ENCODE measurements around the gene PRAMEF12.

PRAMEF12 gene

DNA sequence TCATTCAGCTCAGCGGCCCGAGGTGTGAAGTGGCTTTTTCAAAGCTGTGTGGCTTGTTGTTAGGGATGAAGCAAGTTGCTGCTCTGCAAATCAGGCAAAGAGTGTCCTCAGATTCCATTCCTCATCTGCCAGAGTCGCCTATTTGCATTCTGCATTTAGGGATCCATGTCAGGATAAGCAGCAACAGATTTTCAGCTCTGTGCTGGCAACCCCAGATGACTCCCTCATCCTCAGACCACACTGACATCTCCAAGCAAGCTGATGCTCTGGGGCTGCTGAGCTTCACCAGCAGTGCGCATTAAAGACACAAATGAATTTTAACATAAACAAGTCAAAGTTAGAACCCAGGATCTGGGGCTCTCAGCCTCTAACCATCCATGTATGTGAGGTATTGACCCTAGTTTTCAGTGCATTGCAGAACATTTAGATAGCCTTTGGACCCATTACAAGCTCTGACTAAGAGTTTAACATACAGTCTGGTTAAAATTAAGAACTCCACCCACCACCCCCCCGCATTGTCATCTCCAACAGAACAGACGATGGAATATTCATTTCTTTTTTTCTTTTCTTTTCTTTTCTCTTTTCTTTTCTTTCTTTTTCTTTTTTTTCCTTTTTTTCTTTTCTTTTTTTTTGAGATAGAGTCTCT lies 16.6 kb upstream of the PRAMEF12 start:
- TF ChIP-seq, protein P1, sequence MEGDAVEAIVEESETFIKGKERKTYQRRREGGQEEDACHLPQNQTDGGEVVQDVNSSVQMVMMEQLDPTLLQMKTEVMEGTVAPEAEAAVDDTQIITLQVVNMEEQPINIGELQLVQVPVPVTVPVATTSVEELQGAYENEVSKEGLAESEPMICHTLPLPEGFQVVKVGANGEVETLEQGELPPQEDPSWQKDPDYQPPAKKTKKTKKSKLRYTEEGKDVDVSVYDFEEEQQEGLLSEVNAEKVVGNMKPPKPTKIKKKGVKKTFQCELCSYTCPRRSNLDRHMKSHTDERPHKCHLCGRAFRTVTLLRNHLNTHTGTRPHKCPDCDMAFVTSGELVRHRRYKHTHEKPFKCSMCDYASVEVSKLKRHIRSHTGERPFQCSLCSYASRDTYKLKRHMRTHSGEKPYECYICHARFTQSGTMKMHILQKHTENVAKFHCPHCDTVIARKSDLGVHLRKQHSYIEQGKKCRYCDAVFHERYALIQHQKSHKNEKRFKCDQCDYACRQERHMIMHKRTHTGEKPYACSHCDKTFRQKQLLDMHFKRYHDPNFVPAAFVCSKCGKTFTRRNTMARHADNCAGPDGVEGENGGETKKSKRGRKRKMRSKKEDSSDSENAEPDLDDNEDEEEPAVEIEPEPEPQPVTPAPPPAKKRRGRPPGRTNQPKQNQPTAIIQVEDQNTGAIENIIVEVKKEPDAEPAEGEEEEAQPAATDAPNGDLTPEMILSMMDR (IDR thresholded peaks at IDR 0.05; ENCODE audit: borderline replicate concordance, control extremely low read depth, extremely low read depth, insufficient read depth, missing control alignments), result no peak
- in situ Hi-C loops (cut with MboI; ENCODE audit: low sequenced_read_pairs, unreplicated experiment), result no loop called here
- no peak for DNase-seq (ENCODE audit: low spot score)

DNA sequence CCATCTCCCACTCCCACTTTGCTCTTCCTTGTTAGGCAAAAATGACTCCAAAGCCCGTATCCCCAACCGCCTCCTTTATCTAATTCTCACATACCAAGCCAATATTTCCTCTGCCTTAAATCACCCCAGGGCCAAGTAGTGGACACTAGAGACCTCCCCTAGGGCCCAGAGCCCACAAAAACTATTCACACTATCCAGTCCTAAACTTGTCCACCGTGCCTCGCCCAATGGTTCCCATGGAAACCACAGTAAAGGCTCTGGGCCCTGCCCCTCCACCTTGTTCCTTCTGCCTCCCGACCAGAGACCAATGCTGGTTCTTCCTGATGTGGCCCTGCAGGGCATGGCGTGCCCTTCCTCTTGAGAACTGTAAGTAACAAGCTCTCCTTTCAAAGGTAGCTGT lies 15.7 kb upstream of the PRAMEF12 start:
- in situ Hi-C loops (cut with MboI; ENCODE audit: low sequenced_read_pairs, unreplicated experiment), result no loop called here
- TF ChIP-seq, protein P1 (IDR thresholded peaks at IDR 0.05; ENCODE audit: borderline replicate concordance, control extremely low read depth, extremely low read depth, insufficient read depth, missing control alignments), result no peak

DNA sequence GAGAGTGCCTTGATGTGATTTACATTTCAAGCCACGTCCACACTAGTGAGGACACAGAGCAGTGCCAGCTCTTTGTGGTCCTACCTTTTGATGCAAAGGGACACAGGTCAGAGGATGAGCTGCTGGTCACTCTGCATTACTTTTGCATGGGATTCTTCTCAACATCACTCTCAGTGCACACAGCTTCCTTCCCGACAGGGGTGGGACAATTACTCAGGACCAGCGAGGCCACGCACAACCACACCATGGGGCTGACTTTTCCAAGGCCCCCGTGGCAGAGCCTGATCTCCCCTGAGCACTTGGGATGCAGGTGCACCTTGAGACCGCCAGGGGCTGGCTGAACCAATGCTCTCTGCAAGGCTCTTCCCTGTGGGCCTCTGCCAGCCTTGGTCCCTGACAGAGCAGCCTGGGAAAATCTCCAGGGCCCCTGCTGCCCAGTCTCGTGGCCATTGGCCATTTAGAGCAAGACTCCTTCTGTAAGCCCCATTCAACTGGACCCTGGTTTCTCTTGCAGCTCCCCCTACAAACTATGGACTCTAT lies 13.2 kb upstream of the PRAMEF12 start:
- TF ChIP-seq, protein P1 (IDR thresholded peaks at IDR 0.05; ENCODE audit: borderline replicate concordance, control extremely low read depth, extremely low read depth, insufficient read depth, missing control alignments), result no peak
- no peak for DNase-seq (ENCODE audit: low spot score)
- in situ Hi-C loops (cut with MboI; ENCODE audit: low sequenced_read_pairs, unreplicated experiment), result no loop called here

More for the DNA sequence above, 15.7 kb upstream of the PRAMEF12 start:
- DNase-seq (ENCODE audit: low spot score), result no peak

DNA sequence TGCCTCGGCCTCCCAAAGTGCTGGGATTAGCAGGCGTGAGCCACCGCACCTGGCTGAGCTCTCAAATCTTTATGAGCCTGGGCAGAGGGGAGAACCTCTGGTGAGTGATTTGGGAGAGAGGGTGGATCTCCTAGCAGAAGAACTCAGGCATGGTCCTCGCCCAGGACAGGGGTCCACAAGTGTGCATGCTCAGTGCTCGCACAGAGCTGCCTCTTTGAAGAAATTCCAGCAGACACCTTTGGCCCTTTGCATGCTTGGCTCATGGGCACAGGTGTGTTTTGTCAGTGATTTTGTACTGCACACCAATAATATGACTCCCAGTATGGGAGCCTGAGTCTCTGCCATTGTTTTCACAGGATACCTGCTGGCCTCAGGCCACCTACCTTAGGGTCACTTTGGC lies 11.8 kb upstream of the PRAMEF12 start:
- DNase-seq (ENCODE audit: low spot score), result no peak
- TF ChIP-seq, protein P1 (IDR thresholded peaks at IDR 0.05; ENCODE audit: borderline replicate concordance, control extremely low read depth, extremely low read depth, insufficient read depth, missing control alignments), result no peak
- in situ Hi-C loops (cut with MboI; ENCODE audit: low sequenced_read_pairs, unreplicated experiment), result no loop called here

DNA sequence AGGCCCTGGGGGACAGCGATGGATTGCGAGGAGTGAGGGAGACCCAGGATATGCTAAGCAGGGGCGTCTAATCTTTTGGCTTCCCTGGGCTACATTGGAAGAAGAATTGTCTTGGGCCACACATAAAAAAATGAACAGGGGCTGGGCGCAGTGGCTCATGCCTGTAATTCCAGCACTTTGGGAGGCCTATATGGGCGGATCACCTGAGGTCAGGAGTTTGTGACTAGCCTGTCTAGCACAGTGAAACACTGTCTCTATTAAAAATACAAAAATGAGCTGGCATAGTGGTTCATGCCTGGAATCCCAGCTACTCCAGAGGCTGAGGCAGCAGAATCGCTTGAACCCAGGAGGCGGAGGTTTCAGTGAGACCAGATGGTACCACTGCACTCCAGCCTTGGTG lies 10.8 kb upstream of the PRAMEF12 start:
- in situ Hi-C loops (cut with MboI; ENCODE audit: low sequenced_read_pairs, unreplicated experiment), result no loop called here
- TF ChIP-seq, protein P1 (IDR thresholded peaks at IDR 0.05; ENCODE audit: borderline replicate concordance, control extremely low read depth, extremely low read depth, insufficient read depth, missing control alignments), result no peak
- DNase-seq (ENCODE audit: low spot score), result no peak

DNA sequence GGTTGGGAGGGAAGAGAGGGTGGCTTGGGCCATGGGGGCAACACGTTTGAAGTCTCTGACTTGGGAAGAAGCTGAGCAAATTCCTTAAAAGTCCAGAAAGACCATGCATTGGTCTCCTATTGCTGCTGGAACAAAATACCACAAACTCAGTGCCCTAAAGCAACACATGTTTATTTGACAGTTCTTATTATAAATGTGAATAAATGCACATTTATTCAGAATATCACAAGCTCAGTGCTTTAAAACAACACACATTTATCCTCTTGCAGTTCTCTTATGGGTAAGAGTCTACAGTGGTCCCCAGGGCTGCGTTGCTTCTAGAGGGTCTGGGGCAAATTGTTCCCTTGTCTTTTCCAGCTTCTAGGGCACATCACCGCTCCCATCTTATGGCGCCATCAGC lies 10.1 kb upstream of the PRAMEF12 start:
- in situ Hi-C loops (cut with MboI; ENCODE audit: low sequenced_read_pairs, unreplicated experiment), result no loop called here
- TF ChIP-seq, protein P1 (IDR thresholded peaks at IDR 0.05; ENCODE audit: borderline replicate concordance, control extremely low read depth, extremely low read depth, insufficient read depth, missing control alignments), result no peak

More for the DNA sequence above, 10.1 kb upstream of the PRAMEF12 start:
- DNase-seq (ENCODE audit: low spot score), result no peak
